Measurements from ENCODE around the gene SUMF2.
"Not testable (repeated sequence)": the region's sequence is repeated elsewhere in the genome, so short reads cannot be mapped to it uniquely, and the experiment has no call there.

SUMF2 gene

GRCh38 chr7:56110611-56111010 lies 46.5 kb downstream of the SUMF2 start:
- DNase-seq: no peak

GRCh38 chr7:56112244-56112643 lies 48.2 kb downstream of the SUMF2 start:
- not testable (repeated sequence) for DNase-seq

GRCh38 chr7:56115852-56116538 lies 51.9 kb downstream of the SUMF2 start, which contains the start of gene NUPR2:
NUPR2 (minus strand) TSS chr7:56116417; CDS start chr7:56116314, 103 bp downstream.
- no peak for DNase-seq

- no peak for DNase-seq
These were observed 57.4 kb downstream of the SUMF2 start for GRCh38 chr7:56121440-56121839.

GRCh38 chr7:56124981-56125380 lies 60.9 kb downstream of the SUMF2 start:
- DNase-seq: no peak

- no peak for DNase-seq
These were observed 61.7 kb downstream of the SUMF2 start for GRCh38 chr7:56125831-56126230.

- DNase-seq: no peak
These were observed 63.3 kb downstream of the SUMF2 start for GRCh38 chr7:56127241-56127975.

Data from NCI-H1092 treated with DMSO at 0.1 percent for 48 hours (cell line).